NB4 (cell line): Measurements from ENCODE around the gene GALNT13.

Experiments
- DNase-seq: peaks from one replicate; pipeline ENCODE4 v3.0.0; 2010; ENCODE audit warnings: low read depth
- H3K4me3 ChIP-seq: one replicate; pipeline ENCODE4 v1.5.1; 2011; ENCODE audit warnings: mild to moderate bottlenecking, low read depth, low read length, moderate library complexity
- MYC ChIP-seq: IDR thresholded peaks from 2 replicates; pipeline ENCODE4 v1.6.1; 2011; ENCODE audit warnings: low read depth, low read length
- POLR2A ChIP-seq: IDR thresholded peaks from 2 replicates; pipeline ENCODE4 v1.6.1; 2011; ENCODE audit warnings: mild to moderate bottlenecking; ENCODE audit not compliant: insufficient read length; ENCODE audit errors: extremely low read depth
- TF ChIP-seq, protein P1 (sequence below): IDR thresholded peaks from one replicate; pipeline ENCODE4 v1.5.1; 2012; ENCODE audit warnings: low read depth, low read length
- TF ChIP-seq, protein P2 (sequence below): IDR thresholded peaks from 2 replicates; pipeline ENCODE4 v1.6.1; 2011; ENCODE audit warnings: low read depth, low read length

The GALNT13 gene

DNA sequence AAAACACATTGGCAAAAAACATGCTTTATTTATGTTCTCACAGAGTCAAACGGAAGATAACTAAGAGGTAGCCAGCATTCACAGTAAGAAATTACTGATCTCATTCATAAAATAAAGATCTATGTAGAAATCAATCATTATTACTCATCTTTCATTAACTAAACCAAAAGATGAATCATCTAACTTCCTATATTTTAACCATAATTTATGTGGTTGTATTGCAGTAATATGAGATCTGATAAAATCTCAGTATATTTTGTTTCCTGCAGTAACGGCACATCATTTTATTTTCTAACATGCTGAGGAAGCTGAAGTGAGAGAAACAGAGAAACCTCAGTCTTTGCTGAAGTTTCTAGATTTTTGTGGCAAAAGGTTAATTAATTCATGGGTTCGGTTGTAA lies 375.8 kb downstream of the GALNT13 start:
- H3K4me3 ChIP-seq: no peak overlapping the region
- TF ChIP-seq, protein P1, sequence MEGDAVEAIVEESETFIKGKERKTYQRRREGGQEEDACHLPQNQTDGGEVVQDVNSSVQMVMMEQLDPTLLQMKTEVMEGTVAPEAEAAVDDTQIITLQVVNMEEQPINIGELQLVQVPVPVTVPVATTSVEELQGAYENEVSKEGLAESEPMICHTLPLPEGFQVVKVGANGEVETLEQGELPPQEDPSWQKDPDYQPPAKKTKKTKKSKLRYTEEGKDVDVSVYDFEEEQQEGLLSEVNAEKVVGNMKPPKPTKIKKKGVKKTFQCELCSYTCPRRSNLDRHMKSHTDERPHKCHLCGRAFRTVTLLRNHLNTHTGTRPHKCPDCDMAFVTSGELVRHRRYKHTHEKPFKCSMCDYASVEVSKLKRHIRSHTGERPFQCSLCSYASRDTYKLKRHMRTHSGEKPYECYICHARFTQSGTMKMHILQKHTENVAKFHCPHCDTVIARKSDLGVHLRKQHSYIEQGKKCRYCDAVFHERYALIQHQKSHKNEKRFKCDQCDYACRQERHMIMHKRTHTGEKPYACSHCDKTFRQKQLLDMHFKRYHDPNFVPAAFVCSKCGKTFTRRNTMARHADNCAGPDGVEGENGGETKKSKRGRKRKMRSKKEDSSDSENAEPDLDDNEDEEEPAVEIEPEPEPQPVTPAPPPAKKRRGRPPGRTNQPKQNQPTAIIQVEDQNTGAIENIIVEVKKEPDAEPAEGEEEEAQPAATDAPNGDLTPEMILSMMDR: no peak
- no peak for TF ChIP-seq POLR2A
- TF ChIP-seq, protein P2, sequence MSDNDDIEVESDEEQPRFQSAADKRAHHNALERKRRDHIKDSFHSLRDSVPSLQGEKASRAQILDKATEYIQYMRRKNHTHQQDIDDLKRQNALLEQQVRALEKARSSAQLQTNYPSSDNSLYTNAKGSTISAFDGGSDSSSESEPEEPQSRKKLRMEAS: no peak
- no peak for TF ChIP-seq MYC

DNA sequence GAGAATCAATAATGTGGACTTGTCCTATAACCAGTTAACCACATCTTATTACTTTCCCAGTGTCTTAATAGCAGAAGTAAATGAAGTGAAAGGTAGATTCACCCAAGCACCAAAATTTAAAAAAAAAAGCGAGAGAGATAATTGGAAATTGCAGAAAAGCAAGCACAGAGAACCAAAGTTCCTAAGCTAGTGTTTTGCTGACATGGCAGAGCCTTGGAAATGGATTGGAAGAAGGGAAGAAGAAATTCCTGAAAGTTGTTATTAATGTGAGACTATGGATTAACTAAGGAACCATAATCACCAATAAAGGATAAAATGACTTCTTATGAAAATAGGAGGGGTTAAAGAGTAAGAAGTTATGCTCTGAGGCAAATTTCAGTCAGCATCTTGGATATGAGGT lies 384.4 kb downstream of the GALNT13 start:
- TF ChIP-seq, protein P1: no peak
- no peak for TF ChIP-seq POLR2A
- TF ChIP-seq, protein P2: no peak
- TF ChIP-seq MYC: no peak
- H3K4me3 ChIP-seq: no peak overlapping the region
- DNase-seq: no peak

More for the DNA sequence above, 375.8 kb downstream of the GALNT13 start:
- DNase-seq: no peak

DNA sequence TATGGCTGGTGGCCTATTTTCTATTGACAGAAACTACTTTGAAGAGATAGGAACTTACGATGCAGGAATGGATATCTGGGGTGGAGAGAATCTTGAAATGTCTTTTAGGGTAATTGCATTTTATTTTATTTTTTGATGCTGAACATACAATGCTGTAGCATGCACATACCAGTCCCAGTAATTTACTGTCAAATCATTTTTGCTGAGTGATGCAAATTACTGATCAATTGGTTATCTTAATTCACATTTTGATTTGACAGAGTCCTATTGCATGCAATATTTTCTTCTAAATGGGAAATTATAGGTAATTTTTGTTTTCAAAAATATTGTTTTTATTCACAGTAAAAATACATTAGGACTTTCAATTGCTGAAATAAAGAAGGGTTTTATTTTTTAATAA lies 387.3 kb downstream of the GALNT13 start:
- no peak overlapping the region for H3K4me3 ChIP-seq
- no peak for TF ChIP-seq POLR2A
- no peak for TF ChIP-seq MYC
- TF ChIP-seq, protein P2: no peak
- TF ChIP-seq, protein P1: no peak
- no peak for DNase-seq

DNA sequence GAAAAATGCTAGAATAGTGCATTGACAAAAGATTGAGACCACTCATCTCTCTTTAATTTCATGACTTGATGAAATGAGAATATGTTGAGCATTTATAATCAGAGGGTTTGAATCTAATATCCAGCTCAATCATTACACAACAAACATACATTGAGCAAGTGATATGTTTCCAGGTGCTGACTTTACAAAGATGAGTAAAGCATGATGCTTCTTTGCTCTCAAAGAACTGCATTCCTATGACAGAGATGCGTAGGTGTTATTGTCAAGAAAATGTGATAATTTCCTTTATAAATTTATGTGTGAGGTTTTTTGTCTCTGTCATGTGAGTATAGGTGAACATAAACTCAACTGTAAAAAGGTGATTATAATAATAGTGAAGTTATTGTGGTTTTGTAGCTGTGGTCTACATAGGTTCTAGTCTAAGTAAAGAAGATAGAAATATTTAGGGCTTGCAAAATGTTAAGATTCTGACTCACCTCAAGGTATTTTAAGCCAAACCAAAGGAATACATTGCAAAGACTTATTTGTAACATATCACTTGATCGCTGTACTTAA lies 389.8 kb downstream of the GALNT13 start:
- TF ChIP-seq MYC (no peak), POLR2A (no peak)
- TF ChIP-seq, protein P2: no peak
- TF ChIP-seq, protein P1: no peak
- no peak for DNase-seq

DNA sequence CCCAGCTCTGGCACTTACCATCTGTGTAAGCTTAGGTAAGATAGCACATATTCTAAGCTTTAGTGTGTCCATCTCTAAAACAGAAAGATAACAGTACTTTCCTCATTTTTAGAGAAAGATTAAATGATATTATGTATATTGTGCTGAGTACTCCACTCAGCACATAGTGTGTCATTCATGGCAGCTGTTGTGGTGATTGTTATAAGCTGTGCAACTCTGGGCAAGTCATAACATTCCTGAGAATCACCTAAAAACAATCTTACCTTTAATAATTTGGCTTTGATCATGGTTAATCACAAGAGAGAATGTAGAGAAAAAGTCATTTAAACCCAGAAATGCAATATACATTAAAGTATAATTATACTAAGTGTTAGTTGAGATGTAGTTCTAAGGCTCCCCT lies 391.5 kb downstream of the GALNT13 start:
- no peak for DNase-seq
- TF ChIP-seq MYC (no peak), POLR2A (no peak)
- TF ChIP-seq, protein P1: no peak
- TF ChIP-seq, protein P2: no peak
- H3K4me3 ChIP-seq: no peak overlapping the region

More for the DNA sequence above, 389.8 kb downstream of the GALNT13 start:
- no peak overlapping the region for H3K4me3 ChIP-seq

DNA sequence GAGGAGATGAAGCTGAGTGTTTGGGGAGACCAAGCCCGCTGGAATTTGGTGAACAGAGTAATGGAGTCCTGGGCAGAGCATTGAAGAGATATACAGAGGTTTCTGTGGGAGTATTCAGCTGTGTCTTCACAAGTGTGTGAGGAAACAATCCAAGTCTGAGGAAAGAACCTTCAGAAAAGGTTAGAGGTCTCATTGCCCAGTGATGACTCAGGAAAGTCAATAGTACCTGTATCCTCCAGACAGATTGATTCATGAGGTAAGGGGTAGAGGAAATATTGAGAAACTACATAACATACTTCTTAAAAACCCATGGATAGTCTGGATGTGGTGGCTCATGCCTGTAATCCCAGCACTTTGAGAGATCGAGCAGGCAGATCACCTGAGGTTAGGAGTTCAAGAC lies 392.3 kb downstream of the GALNT13 start:
- no peak overlapping the region for H3K4me3 ChIP-seq
- TF ChIP-seq POLR2A (no peak), MYC (no peak)
- TF ChIP-seq, protein P2: no peak
- TF ChIP-seq, protein P1: no peak
- no peak for DNase-seq
